GM04504 (cell line): ENCODE data around the gene POU2F1.
"Not testable (repeated sequence)": the region's sequence is repeated elsewhere in the genome, so short reads cannot be mapped to it uniquely, and the experiment has no call there.

Experiments
- DNase-seq: peaks from one replicate; pipeline ENCODE4 v3.0.0-alpha.2; 2012; ENCODE audit warnings: low read depth

POU2F1 gene

GRCh38 chr1:167231873-167232450 lies 11.3 kb downstream of the POU2F1 start:
- no peak for DNase-seq

DNA sequence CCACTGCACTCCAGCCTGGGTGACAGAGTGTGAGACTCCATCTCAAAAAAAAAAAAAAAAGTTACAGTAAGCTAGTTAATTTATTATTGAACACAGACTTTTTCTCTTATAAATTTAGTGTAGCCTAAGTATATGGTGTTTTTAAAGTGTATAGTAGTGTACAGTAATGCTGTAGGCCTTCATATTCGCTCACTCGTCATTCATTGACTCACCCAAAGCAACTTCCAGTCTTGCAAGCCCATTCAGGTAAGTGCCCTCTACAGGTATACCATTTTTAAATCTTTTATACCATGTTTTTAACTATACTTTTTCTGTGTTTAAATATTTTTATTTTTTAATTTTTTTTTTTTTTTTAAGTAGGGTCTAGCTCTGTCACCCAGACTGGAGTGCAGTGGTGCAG lies 12.1 kb downstream of the POU2F1 start:
- DNase-seq, result no peak

GRCh38 chr1:167233373-167233772 lies 12.7 kb downstream of the POU2F1 start:
- DNase-seq, result no peak

DNA sequence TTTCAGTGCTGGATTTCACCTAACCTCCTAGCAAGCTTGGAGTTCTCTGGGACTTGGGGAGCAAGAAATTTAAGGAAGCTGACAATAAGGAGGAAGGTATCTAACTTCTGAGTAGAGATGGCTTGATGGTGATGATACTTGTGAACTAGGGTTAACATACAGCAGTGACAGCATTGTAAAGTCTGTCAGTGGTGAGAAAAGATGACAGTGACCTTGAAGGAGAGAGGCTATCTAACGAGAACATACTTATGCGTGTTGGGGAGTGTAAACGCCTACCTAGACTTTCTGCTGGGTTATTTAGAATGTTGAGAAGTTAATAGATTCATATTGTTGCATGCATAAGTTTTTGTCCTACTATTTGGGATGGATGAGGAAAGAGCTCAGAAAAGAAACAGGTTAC lies 16.3 kb downstream of the POU2F1 start:
- DNase-seq, result no peak

DNA sequence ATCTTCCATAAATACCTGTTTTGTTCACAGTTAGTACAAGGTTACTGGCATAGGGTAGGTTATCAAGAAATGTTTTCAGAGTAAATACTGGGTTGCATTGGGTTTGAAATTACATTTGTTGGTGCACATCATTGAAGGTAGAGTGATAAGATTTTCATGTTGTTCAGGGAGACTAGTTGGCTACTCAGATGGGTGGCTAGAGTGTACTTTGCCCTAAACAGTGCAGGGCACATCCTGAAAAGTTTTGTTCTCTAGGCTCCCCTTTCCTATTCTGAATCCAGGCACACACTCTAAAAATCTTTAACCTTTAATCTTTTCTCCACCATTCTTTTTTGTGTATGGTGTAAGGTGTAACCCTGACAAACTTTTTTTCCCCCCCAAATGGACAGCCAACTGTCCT lies 18.0 kb downstream of the POU2F1 start:
- no peak for DNase-seq

DNA sequence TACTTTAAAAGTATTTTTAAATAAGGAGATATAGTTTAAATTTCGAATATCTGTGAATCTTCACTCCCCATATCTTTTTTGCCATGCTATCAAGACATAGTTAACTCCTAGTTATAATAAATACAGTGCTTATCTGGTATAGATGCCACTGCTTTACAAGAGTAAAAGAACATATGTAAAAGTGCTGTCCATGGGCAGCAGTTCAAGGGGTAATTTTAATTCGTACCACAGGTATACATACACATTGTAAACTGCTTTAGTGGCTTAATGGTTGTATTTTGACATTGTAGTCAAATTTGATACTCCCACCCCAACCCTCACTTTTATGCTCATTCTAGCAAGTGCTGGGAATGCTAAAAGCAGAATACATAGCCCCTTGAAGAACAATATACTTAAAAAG lies 18.6 kb downstream of the POU2F1 start:
- DNase-seq, result no peak

- DNase-seq, result no peak
Observed at GRCh38 chr1:167244244-167244643, 23.6 kb downstream of the POU2F1 start.

GRCh38 chr1:167245168-167245567 lies 24.5 kb downstream of the POU2F1 start:
- not testable (repeated sequence) for DNase-seq

DNA sequence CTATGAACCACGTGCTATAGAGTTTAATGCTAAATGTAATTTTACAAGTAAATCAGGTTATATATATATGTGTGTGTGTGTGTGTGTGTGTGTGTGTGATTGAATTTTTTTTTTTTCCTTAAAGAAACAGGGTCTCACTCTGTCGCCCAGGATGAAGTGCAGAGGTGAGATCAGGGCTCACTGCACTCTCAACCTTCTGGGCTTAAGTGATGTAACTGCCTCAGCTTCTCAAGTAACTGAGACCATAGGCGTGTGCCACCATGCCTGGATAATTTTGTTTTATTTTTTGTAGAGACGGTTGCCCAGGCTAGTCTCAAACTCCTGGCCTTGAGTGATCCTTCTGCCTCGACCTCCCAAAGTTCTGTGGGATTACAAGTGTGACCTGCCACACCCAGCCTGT lies 26.3 kb downstream of the POU2F1 start:
- DNase-seq, result no peak

GRCh38 chr1:167247754-167248153 lies 27.1 kb downstream of the POU2F1 start:
- DNase-seq, result no peak

DNA sequence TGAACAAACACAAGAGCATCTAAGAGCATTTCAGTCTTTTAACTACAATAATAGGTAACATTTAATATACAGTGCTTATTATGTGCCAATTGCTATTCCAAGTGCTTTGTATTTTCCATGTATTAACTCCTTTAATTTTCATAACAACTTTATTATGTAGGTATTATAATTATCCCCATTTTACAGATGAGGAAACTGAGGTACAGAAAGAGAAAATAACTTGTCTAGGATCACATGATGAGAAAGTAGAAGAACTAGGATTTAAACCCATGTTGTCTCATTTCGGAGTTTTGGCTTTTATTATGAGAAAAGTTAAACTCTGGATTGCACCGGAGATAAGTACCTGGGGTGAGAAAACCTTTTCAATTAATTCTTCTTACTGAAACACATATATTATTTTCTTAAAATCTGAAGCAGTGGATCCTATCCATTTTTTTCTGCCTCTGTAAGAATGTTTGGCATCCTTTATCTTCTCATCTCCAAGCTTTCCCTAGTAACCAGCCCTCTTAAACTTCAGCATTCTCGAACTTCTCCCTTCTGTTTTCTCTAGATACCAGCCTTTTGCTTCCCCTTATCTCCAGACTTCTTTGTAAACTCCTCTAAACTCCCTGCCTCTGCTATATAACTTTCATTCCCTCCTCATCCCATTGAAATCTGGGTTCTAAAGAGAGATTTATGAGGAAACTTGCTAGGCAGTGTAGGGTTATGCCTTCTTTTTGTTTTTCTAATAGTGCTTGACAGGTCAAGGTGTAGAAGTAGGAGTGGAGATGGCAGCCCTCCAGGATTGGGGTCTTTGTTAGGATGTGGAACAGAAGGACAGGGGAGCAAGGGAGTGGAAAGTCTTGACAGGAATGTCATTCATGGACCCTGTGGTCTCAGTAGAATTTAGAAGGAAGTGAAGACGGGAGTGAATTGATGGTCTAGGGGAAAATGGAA lies 28.3 kb downstream of the POU2F1 start:
- DNase-seq, result no peak

- DNase-seq, result no peak
Observed at GRCh38 chr1:167249702-167250101, 29.0 kb downstream of the POU2F1 start.

- no peak for DNase-seq
Observed at GRCh38 chr1:167250482-167250881, 29.8 kb downstream of the POU2F1 start.

DNA sequence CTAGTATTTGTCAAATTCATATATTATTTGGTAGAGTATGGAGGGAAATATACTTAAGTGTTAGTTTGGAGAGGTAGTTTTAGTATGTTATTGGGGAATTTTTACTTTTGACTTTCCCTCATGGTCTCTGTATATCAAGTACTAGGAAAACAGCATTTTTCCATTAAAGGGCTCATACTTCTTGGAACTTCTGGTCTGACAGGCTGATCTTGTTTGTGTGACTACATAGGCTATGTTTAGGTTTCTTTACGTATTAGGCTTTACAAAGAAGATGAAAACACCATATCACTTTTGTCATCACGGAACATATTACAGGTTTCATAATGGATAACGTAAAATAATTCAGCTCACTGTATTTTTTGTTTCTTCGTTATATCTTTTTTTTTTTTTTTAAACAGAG lies 30.8 kb downstream of the POU2F1 start:
- DNase-seq, result no peak

GRCh38 chr1:167252986-167253385 lies 32.3 kb downstream of the POU2F1 start:
- DNase-seq, result no peak

- DNase-seq, result no peak
Observed at GRCh38 chr1:167258858-167259257, 38.2 kb downstream of the POU2F1 start.

GRCh38 chr1:167262836-167263235 lies 42.1 kb downstream of the POU2F1 start:
- no peak for DNase-seq

DNA sequence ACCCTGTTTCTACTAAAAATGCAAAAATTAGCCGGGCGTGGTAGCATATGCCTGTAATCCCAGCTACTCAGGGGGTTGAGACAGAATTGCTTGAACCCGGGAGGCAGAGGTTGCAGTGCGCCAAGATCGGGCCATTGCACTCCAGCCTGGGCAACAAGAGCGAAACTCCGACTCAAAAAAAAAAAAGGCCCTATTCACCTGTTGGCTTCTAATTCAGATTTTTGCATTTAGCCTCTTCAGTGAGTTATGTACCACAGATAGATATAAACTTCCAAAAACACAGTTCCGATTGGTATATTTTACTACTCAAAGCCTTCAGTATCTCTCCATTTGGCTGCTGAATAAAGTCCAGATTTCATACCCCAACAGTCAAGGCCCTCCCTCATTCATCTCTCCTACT lies 42.7 kb downstream of the POU2F1 start:
- no peak for DNase-seq

DNA sequence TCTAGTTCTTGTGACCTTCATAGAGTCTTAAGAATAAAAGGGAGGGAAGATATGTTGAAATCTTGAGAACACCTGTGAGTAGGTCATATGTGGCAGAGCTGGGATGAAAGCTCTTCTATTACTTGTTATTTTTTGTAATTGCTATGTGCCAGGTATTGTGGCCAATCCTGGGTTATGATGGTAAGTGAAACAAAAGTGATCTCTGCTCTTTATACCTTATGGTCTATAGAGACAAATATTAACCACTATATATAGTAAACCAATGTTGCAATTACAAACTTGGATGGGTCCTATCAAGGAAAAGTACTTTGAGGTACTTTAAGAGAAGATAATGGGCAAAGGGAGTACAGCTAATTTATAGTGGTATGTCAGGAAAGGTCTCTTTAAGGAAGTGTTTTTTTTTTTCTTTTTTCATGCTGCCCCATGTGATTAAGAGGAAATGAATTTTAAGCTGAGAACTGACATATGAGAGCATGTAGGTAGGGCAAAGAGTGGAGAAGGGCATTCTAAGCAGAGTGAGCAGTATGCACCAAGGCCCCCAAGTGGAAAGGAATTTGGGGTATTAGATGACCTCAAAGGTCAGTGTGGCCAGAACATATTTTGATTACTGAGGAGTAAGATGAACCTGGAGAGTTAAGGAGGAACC lies 43.3 kb downstream of the POU2F1 start:
- no peak for DNase-seq

DNA sequence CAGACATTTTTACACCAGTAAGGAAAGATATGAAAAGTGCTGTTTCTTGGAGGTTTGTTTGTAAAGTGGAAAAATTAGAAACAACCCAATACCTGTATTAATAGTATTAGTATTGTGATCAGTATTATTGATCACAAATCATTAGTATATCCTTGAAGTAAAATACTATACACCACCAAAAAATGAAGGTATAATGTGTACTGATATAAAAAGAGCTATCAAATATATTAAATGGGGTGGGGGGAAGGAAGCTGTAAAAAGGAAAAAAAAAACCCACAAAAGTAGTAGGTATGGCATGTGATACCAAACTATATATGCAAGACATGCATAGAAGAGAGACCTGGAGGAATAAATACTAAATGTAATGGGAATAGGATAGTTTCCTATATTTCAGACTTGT lies 46.3 kb downstream of the POU2F1 start:
- DNase-seq, result no peak

DNA sequence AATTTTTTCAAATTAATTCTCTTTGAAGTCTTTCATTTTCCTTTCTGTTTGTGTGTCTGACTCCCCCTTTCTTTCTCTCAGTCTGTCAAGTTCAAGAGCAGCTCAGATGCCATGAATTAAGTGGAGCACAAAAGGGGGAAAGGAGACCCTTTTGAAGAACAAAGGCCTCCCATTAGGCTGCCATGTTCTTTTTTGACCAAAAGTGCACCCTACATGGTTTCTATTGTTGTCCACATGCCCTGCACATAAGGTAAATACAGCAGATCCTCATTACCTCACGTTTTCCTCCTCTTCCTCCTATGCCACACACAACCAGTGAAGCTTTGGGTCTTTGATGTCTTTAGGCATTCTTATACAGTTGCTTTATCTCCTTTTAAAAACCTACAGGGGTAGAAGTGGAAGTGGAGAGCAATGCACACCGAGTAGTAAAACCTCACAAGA lies 47.7 kb downstream of the POU2F1 start:
- no peak for DNase-seq

GRCh38 chr1:167270349-167271092 lies 49.8 kb downstream of the POU2F1 start:
- DNase-seq, result no peak
